IPS-18a (cell line): ENCODE measurements around the gene CD81.

Experiments
- H3K27ac ChIP-seq: one replicate; pipeline ENCODE4 v1.5.1; 2013; ENCODE audit warnings: low read length
- H3K27me3 ChIP-seq: one replicate; pipeline ENCODE4 v1.6.1; 2013; ENCODE audit warnings: mild to moderate bottlenecking, low read length; ENCODE audit not compliant: control insufficient read depth, insufficient read depth
- H3K36me3 ChIP-seq: one replicate; pipeline ENCODE4 v1.6.1; 2013; ENCODE audit warnings: low read depth, low read length; ENCODE audit not compliant: control insufficient read depth
- H3K4me1 ChIP-seq: one replicate; pipeline ENCODE4 v1.6.1; 2013; ENCODE audit warnings: low read depth, low read length; ENCODE audit not compliant: control insufficient read depth
- H3K4me3 ChIP-seq: one replicate; pipeline ENCODE4 v1.5.1; 2013; ENCODE audit warnings: low read length
- H3K9ac ChIP-seq: one replicate; pipeline ENCODE4 v1.6.1; 2013; ENCODE audit warnings: mild to moderate bottlenecking, low read length, moderate library complexity
- H3K9me3 ChIP-seq: one replicate; pipeline ENCODE4 v1.6.1; 2013; ENCODE audit warnings: low read depth, low read length; ENCODE audit not compliant: control insufficient read depth

CD81 gene

DNA sequence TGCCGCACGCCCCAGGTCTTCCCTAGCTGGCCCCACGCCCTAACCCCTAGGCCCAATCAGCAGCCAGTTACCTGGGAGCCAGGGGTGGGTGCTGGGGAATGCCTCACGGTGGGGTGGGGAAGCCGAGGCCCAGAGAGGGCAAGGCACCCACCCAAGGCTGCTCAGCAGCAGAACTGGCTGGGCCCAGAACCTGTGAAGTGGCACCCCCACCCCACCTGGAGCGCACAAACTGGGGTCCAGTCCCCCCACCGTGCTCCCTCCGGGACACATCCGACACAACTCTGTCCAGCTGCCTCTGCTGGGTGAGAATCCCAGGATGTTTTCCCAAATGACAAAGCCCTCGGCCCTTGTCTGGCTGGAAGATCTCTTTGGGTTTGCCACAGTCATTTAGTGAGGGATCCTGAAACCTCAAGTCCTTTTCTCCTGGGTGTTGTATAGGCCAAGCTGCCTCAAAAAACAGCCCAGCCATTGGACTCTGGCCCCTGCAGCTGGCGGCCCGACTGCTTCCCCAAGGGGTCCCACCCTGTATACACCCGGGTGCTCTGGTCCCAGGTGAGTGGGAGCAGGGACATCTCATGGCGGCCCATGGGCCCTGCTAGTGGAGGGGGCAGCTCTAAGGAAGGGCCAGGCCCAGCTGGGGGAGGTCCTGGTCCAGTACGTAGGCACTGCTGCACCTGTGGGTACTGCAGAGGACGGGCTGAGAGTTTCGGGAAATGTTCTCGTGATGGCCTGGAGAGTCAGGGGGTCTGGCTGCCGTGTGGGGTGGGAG lies 44.3 kb downstream of the CD81 start:
- Histone ChIP-seq H3K9ac (no peak overlapping the region), H3K4me1 (no peaks in the 10 kb centered on the region)

DNA sequence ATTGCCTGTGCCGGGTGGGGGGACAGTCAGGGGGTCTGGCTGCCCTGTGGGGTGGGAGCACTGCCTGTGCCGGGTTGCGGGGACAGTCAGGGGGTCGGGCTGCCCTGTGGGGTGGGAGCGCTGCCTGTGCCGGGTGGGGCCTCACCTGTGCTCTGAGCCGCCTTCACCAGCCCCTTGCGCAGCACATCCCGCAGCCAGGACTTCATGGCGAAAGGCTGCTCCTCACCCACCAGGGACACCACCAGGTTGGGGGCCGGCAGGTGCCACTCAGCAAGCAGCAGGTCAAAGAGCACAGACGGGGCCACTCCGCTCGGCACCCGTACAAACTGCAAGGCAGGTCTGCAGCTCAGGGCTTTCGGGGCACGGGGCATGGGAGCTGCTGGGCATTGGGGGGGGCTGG lies 44.9 kb downstream of the CD81 start:
- Histone ChIP-seq H3K27me3 (no peaks in the 10 kb centered on the region), H3K36me3 (no peaks in the 10 kb centered on the region), H3K9ac (no peak overlapping the region), H3K27ac (no peak overlapping the region), H3K9me3 (no peaks in the 10 kb centered on the region), H3K4me3 (no peak overlapping the region), H3K4me1 (no peaks in the 10 kb centered on the region)

More for the DNA sequence above, 44.3 kb downstream of the CD81 start:
- Histone ChIP-seq H3K36me3 (no peaks in the 10 kb centered on the region), H3K4me3 (no peak overlapping the region), H3K27ac (no peak overlapping the region), H3K9me3 (no peaks in the 10 kb centered on the region), H3K27me3 (no peaks in the 10 kb centered on the region)

GRCh38 chr11:2422461-2423156 lies 45.5 kb downstream of the CD81 start:
- H3K9me3 ChIP-seq = no peaks in the 10 kb centered on the region
- no peaks in the 10 kb centered on the region for H3K36me3 ChIP-seq
- H3K9ac ChIP-seq = no peak overlapping the region
- no peaks in the 10 kb centered on the region for H3K4me1 ChIP-seq
- no peaks in the 10 kb centered on the region for H3K27me3 ChIP-seq
- no peak overlapping the region for H3K27ac ChIP-seq
- H3K4me3 ChIP-seq = no peak overlapping the region

DNA sequence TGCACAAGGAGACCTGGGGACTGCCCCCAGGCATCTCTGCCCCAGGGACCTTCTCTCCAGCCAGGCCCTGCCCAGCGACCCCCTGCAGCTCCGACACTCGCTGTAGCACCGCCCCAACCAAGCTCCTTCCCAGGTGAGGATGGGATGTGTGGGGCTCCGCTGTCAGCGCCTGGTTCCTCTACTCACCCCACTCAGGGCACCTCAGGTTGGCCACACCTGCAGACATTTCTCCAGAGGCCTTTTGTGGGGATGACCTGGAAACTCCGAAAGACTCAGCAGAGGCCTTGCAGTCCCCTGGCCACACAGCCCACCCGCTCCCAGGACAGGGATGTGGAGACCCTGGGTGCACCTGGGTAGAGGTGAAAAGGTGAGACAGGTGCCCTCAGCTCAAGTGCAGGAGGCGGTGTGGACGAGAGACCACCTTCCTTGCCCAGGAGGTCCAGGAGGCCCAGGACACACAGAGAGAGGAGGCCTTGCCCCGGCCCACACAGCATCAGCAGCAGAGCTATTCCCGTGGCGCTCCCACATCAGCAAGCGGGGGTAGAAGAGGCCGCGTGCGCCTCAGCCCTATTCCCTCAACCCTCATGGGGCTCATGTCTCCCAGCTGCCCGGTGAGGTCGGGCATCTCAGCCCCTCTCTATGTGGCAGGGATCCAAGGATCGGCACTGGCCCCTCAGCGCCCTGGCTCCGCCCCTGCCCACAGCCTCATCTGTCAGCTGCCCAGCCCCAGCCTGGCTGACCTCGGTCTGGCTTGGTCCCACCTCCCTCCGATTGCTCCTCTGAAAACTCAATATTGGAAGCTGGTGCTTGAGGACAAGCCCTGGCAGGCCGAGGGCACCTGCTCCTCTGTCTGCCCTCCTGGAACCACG lies 46.3 kb downstream of the CD81 start:
- Histone ChIP-seq H3K9me3 (no peaks in the 10 kb centered on the region), H3K4me3 (no peak overlapping the region), H3K4me1 (no peaks in the 10 kb centered on the region), H3K27me3 (no peaks in the 10 kb centered on the region), H3K27ac (no peak overlapping the region), H3K36me3 (no peaks in the 10 kb centered on the region), H3K9ac (no peak overlapping the region)

- Histone ChIP-seq H3K27ac (no peak overlapping the region), H3K4me1 (no peaks in the 10 kb centered on the region), H3K9ac (no peak overlapping the region), H3K27me3 (no peaks in the 10 kb centered on the region), H3K4me3 (no peak overlapping the region), H3K36me3 (no peaks in the 10 kb centered on the region), H3K9me3 (no peaks in the 10 kb centered on the region)
Observed at GRCh38 chr11:2424811-2425495, 47.8 kb downstream of the CD81 start.

- no peaks in the 10 kb centered on the region for H3K9me3 ChIP-seq
- H3K27ac ChIP-seq = no peak overlapping the region
- H3K36me3 ChIP-seq = no peaks in the 10 kb centered on the region
- no peak overlapping the region for H3K9ac ChIP-seq
- no peaks in the 10 kb centered on the region for H3K4me1 ChIP-seq
- H3K4me3 ChIP-seq = no peak overlapping the region
- H3K27me3 ChIP-seq = no peaks in the 10 kb centered on the region
Observed at GRCh38 chr11:2425506-2425905, 48.4 kb downstream of the CD81 start.

DNA sequence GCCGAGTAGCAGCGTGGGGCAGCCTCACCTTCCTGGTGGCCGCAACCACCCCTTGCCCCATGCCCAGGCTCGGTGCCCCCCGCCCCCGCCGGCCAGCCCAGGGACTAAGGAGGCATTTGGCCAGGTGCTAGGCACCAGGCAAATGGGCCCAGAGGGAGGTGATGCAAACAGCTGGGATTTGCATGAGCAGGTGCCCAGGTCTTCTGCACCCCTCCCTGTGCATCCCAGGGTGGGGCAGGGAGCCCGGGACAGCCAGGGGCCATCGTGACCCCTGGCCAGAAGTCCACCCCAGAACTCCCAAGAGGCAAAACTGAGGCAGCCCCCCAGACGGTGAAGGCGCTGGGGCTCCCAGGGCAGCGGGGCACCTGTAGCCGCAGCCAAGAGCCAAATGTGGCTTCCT lies 49.1 kb downstream of the CD81 start:
- H3K36me3 ChIP-seq = no peaks in the 10 kb centered on the region
- H3K27me3 ChIP-seq = no peaks in the 10 kb centered on the region
- H3K4me3 ChIP-seq = no peak overlapping the region

DNA sequence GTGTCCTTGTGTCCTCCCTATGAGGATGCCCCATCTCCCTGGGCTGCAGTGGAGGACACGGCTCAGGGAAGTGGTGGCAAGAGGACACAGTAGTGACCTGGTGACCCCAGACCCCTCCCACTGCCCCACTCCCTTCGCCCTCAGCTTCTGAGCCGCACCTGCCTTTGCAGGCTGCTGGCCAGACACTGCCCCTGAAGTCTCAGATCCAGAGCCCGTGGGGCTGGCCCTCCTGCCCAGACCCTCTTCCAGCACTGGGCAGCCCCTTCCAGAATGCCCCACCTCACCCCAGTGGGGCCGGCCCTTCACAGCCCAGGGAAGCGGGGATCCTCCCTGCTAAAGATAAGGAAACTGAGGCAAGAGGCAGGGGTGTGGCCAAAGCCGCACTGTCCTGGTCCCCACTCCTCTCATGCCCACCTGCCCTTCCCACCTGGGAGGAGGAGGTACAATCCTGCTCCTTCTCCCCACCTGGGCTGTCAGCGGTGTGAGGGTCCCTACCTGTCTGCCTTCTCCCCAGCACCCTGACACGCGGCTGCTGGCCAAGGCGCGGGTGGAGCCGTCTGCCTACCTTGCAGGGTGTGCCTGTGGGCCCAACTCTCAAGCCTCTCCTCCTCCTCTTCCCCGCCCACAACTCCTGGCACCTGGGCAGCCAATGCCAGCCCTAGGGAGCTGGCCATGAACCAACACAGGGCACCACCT lies 49.9 kb downstream of the CD81 start:
- H3K9ac ChIP-seq = no peak overlapping the region
- H3K36me3 ChIP-seq = no peaks in the 10 kb centered on the region
- no peak overlapping the region for H3K27ac ChIP-seq
- H3K27me3 ChIP-seq = no peaks in the 10 kb centered on the region
- no peak overlapping the region for H3K4me3 ChIP-seq
- no peaks in the 10 kb centered on the region for H3K9me3 ChIP-seq
- no peaks in the 10 kb centered on the region for H3K4me1 ChIP-seq

More for the DNA sequence above, 49.1 kb downstream of the CD81 start:
- no peaks in the 10 kb centered on the region for H3K9me3 ChIP-seq
- no peak overlapping the region for H3K27ac ChIP-seq
- H3K9ac ChIP-seq = no peak overlapping the region
- H3K4me1 ChIP-seq = no peaks in the 10 kb centered on the region

DNA sequence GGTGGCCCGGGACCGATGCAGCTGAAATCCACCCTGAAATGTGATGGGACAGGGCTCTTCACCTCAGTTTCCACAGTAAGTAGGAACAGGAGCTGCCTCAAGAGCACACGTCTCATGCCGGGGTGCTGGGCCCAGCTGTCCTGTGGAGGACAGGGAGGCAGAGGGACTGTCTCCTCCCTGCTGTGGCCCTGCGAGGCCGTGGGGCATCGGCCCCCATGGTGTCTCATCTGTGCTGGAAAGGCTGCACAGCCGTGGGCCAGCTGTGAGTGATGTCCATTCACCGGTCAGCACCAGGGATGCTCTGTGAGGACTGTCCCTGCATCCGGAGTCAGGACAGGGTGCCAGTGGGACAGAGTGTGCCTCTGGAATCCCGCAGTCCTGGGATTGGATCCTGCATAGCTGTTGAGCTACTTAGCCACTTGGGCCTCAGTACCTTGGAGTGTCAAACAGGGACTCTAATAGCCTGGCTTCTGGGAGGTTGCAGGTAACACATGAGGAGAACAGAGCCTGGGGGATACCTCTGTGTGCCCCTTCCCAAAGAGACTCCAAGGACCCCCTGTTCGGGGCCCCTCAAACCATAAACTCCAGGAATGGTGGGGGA lies 50.7 kb downstream of the CD81 start:
- no peaks in the 10 kb centered on the region for H3K36me3 ChIP-seq
- H3K9me3 ChIP-seq = no peaks in the 10 kb centered on the region
- no peaks in the 10 kb centered on the region for H3K4me1 ChIP-seq
- H3K9ac ChIP-seq = no peak overlapping the region
- no peak overlapping the region for H3K4me3 ChIP-seq
- H3K27me3 ChIP-seq = no peaks in the 10 kb centered on the region
- H3K27ac ChIP-seq = no peak overlapping the region

DNA sequence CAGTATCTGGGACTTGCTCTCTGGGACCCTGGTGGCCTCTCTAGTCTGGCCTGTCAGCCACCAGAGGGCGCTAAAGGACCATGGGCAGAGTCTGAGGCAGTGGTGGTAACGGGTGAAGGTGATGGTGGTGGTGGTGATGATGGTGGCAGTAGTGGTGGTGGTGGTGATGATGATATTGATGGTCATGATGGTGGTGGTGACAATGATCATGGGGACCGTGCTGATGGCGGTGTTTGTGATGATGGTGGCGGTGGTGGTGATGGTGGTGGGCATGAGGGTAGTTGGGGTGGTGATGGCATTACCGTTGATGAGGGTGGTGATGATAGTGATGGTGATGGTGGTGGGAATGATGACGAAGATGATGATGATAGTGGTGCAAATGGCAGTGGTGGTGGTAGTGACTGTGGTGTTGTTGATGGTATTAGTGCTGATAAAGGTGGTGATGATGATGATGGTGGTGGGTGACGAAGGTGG lies 51.2 kb downstream of the CD81 start:
- Histone ChIP-seq H3K4me1 (no peaks in the 10 kb centered on the region), H3K36me3 (no peaks in the 10 kb centered on the region), H3K27ac (no peak overlapping the region), H3K27me3 (no peaks in the 10 kb centered on the region), H3K9ac (no peak overlapping the region), H3K9me3 (no peaks in the 10 kb centered on the region), H3K4me3 (no peak overlapping the region)
